SK-N-SH treated with all-trans-retinoic acid at 6 μM for 48 hours (cell line): ENCODE results near the gene EFCAB5.

Experiments used
- ARNTL ChIP-seq: fragments of 450-650 bp; formaldehyde crosslinking; IDR thresholded peaks from 2 replicates; pipeline ENCODE4 v1.5.0; 2020; ENCODE audit warnings: low read depth, mild to moderate bottlenecking, moderate library complexity, borderline replicate concordance
- OSR1 ChIP-seq: fragments of 250-450 bp; sonication (Bioruptor Pico); IDR thresholded peaks from 2 replicates; pipeline ENCODE4 v1.8.0; 2022; ENCODE audit warnings: moderate library complexity, mild to moderate bottlenecking, inconsistent platforms
- TOX ChIP-seq: fragments of 250-450 bp; sonication (Bioruptor Pico); IDR thresholded peaks from 2 replicates; pipeline ENCODE4 v1.8.0; 2021; ENCODE audit warnings: mild to moderate bottlenecking, moderate library complexity, borderline replicate concordance
- ZFP30 ChIP-seq: fragments of 450-650 bp; formaldehyde crosslinking; IDR thresholded peaks from 2 replicates; pipeline ENCODE4 v1.5.0; 2022; ENCODE audit warnings: mild to moderate bottlenecking, moderate library complexity
- ZNF8 ChIP-seq: fragments of 450-650 bp; formaldehyde crosslinking; IDR thresholded peaks from 2 replicates; pipeline ENCODE4 v1.5.0; 2020; ENCODE audit warnings: mild to moderate bottlenecking, moderate library complexity
- TF ChIP-seq, protein P1 (sequence below): fragments of 250-450 bp; sonication (Bioruptor Pico); IDR thresholded peaks from 2 replicates; pipeline ENCODE4 v1.8.0; 2021; ENCODE audit warnings: low read depth, mild to moderate bottlenecking, moderate library complexity, borderline replicate concordance
- TF ChIP-seq, protein P2 (sequence below): fragments of 250-450 bp; sonication (Bioruptor Pico); IDR thresholded peaks from 2 replicates; pipeline ENCODE4 v1.5.0; 2020; ENCODE audit warnings: mild to moderate bottlenecking, moderate library complexity

DNA sequence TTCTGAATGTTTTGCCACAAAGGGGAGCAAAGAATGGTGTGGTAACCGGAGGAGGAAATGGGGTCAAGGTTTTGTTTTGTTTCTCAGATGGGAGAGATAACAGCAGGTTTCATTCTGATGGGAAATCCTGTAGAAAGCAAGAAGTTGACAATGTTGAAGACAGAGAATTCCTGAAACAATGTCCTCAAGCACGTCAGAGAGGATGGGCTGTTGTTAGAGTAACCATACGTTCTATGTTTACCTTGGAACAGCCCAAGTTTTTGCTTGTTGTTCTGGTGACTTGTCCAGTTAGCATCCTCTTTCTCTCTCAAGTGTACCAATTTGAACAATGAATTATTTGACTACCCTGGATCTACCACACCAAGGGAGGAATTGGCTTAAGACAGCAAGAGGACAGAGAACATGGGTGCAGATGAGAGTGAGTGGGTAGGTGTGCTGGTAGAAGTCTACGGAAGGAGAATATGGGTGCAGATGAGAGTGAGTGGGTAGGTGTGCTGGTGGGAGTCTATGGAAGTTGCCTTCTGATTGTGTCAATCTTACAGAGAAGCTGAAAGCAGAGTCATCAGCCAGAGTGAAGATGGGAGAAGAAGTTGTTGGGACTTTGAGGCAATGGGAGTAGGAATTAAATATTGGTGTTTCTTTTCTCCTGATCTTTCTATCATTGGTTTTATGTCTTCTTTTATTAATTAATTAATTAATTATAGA is 160.4 kb downstream of the EFCAB5 start:
- no peak for TF ChIP-seq ARNTL (CRISPR knock-in tag)
- TF ChIP-seq OSR1: no peak
- TF ChIP-seq, protein P1, sequence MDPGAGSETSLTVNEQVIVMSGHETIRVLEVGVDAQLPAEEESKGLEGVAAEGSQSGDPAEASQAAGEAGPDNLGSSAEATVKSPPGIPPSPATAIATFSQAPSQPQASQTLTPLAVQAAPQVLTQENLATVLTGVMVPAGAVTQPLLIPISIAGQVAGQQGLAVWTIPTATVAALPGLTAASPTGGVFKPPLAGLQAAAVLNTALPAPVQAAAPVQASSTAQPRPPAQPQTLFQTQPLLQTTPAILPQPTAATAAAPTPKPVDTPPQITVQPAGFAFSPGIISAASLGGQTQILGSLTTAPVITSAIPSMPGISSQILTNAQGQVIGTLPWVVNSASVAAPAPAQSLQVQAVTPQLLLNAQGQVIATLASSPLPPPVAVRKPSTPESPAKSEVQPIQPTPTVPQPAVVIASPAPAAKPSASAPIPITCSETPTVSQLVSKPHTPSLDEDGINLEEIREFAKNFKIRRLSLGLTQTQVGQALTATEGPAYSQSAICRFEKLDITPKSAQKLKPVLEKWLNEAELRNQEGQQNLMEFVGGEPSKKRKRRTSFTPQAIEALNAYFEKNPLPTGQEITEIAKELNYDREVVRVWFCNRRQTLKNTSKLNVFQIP (CRISPR knock-in tag): no peak
- TF ChIP-seq ZNF8 (CRISPR knock-in tag): no peak
- TF ChIP-seq ZFP30 (CRISPR knock-in tag): no peak
- TF ChIP-seq, protein P2, sequence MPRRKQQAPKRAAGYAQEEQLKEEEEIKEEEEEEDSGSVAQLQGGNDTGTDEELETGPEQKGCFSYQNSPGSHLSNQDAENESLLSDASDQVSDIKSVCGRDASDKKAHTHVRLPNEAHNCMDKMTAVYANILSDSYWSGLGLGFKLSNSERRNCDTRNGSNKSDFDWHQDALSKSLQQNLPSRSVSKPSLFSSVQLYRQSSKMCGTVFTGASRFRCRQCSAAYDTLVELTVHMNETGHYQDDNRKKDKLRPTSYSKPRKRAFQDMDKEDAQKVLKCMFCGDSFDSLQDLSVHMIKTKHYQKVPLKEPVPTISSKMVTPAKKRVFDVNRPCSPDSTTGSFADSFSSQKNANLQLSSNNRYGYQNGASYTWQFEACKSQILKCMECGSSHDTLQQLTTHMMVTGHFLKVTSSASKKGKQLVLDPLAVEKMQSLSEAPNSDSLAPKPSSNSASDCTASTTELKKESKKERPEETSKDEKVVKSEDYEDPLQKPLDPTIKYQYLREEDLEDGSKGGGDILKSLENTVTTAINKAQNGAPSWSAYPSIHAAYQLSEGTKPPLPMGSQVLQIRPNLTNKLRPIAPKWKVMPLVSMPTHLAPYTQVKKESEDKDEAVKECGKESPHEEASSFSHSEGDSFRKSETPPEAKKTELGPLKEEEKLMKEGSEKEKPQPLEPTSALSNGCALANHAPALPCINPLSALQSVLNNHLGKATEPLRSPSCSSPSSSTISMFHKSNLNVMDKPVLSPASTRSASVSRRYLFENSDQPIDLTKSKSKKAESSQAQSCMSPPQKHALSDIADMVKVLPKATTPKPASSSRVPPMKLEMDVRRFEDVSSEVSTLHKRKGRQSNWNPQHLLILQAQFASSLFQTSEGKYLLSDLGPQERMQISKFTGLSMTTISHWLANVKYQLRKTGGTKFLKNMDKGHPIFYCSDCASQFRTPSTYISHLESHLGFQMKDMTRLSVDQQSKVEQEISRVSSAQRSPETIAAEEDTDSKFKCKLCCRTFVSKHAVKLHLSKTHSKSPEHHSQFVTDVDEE: no peak
- TF ChIP-seq TOX (CRISPR knock-in tag): no peak
